ENCODE data around the gene DSG3. TPM values are rescaled to one million over a fixed set of nuclear protein-coding genes. Genes with fewer than 3 reads are reported as not detected.

Gene DSG3
- total RNA-seq, 4 donors from 2014 or later: 79.9 to 167 (median 122) TPM

GRCh38 chr18:31482051-31482450 is 34.5 kb downstream of the DSG3 start:
- no peak for DNase-seq (ENCODE audit: low spot score in 2 of 2)
- 41 to 46% methylated on average over 1 of the region's 1 CpG for WGBS, 2 donors
- intact Hi-C loops (cut with DNase I; ENCODE audit: low total_unique reads): no loop called here
- TF ChIP-seq CTCF (IDR thresholded peaks at IDR 0.05) (no peak), POLR2A (IDR thresholded peaks at IDR 0.05) (no peak)
- H3K4me3 ChIP-seq (ENCODE audit: low read depth, poor library complexity, severe bottlenecking): no peak overlapping the region

- H3K4me3 ChIP-seq (ENCODE audit: low read depth, poor library complexity, severe bottlenecking): no peak overlapping the region
- intact Hi-C loops (cut with DNase I; ENCODE audit: low total_unique reads): no loop called here
- no peak for TF ChIP-seq CTCF (IDR thresholded peaks at IDR 0.05)
- no peak for TF ChIP-seq POLR2A (IDR thresholded peaks at IDR 0.05)
- WGBS, 2 donors: 77 to 81% methylated on average over 2 of the region's 2 CpGs
- no peak for DNase-seq (ENCODE audit: low spot score in 2 of 2)
Observed at GRCh38 chr18:31483396-31483795, 35.9 kb downstream of the DSG3 start.

GRCh38 chr18:31484461-31484860 is 36.9 kb downstream of the DSG3 start:
- intact Hi-C loops (cut with DNase I; ENCODE audit: low total_unique reads): no loop called here
- no peak overlapping the region for H3K4me3 ChIP-seq (ENCODE audit: low read depth, poor library complexity, severe bottlenecking)
- no peak for DNase-seq (ENCODE audit: low spot score in 2 of 2)
- TF ChIP-seq CTCF (IDR thresholded peaks at IDR 0.05): no peak
- TF ChIP-seq POLR2A (IDR thresholded peaks at IDR 0.05): no peak
- WGBS, 2 donors: 26 to 49% methylated on average over 1 of the region's 1 CpG

- intact Hi-C loops (cut with DNase I; ENCODE audit: low total_unique reads): no loop called here
- H3K4me3 ChIP-seq (ENCODE audit: low read depth, poor library complexity, severe bottlenecking): no peak overlapping the region
- TF ChIP-seq POLR2A (IDR thresholded peaks at IDR 0.05): no peak
- no peak for TF ChIP-seq CTCF (IDR thresholded peaks at IDR 0.05)
- DNase-seq (ENCODE audit: low spot score in 2 of 2): no peak
- 31 to 39% methylated on average over 2 of the region's 2 CpGs for WGBS, 2 donors
Observed at GRCh38 chr18:31486165-31486564, 38.6 kb downstream of the DSG3 start.

GRCh38 chr18:31487246-31488015 is 39.9 kb downstream of the DSG3 start:
- WGBS, 2 donors: 57 to 62% methylated on average over 9 of the region's 9 CpGs
- no peak overlapping the region for H3K4me3 ChIP-seq (ENCODE audit: low read depth, poor library complexity, severe bottlenecking)
- DNase-seq (ENCODE audit: low spot score in 2 of 2): no peak
- TF ChIP-seq POLR2A (IDR thresholded peaks at IDR 0.05): no peak
- TF ChIP-seq CTCF (IDR thresholded peaks at IDR 0.05): no peak
- intact Hi-C loops (cut with DNase I; ENCODE audit: low total_unique reads): no loop called here

- 65 to 92% methylated on average over 1 of the region's 1 CpG for WGBS, 2 donors
- TF ChIP-seq POLR2A (IDR thresholded peaks at IDR 0.05): no peak
- TF ChIP-seq CTCF (IDR thresholded peaks at IDR 0.05): no peak
Observed at GRCh38 chr18:31489311-31489710, 41.8 kb downstream of the DSG3 start.

More at GRCh38 chr18:31489311-31489710, 41.8 kb downstream of the DSG3 start:
- intact Hi-C loops (cut with DNase I; ENCODE audit: low total_unique reads): no loop called here
- no peak for DNase-seq (ENCODE audit: low spot score in 2 of 2)
- H3K4me3 ChIP-seq (ENCODE audit: low read depth, poor library complexity, severe bottlenecking): no peak overlapping the region
